ENCODE data around the gene PAX9.

The PAX9 gene

DNA sequence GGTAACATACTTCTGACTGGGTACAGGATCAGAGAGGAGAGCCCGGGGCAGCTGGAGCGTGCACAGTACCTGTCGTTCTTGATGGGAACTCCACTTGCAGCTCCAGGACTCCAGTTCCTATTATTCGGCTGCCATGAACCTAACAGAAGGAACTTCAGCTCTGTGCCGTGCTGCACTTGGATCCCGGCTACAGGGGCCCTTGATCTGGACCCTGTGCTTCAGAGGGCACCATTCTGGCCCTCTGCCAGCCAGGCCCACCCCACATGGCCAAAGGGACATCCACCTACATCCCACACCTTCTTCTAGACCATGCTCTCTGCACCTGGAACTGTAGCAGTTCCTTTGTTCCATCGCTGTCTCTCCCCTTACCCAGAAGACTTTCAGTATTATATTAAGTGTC is 58.2 kb downstream of the PAX9 start:
- H3K79me1 ChIP-seq (ENCODE audit: low read depth, low read length): no peaks in the 10 kb centered on the region
- peaks cover 0 to 3% of the 10 kb centered on the region in 2 donors for H3K4me1 ChIP-seq (ENCODE audit: control insufficient read depth in 2 of 2, insufficient read depth in 1 of 2, low read depth in 1 of 2, low read length in 2 of 2)
- H3K23ac ChIP-seq (ENCODE audit: low read depth, low read length, poor library complexity): no peak overlapping the region
- no peak overlapping the region for H2BK15ac ChIP-seq (ENCODE audit: low read length)
- H2BK12ac ChIP-seq (ENCODE audit: low read length): no peak overlapping the region
- H2AK5ac ChIP-seq (ENCODE audit: low read depth, low read length): no peak overlapping the region
- no peak overlapping the region for H3K14ac ChIP-seq (ENCODE audit: low read length)
- no peak overlapping the region for H2BK120ac ChIP-seq (ENCODE audit: low read depth, low read length)
- H3K4me3 ChIP-seq (ENCODE audit: low read length in 2 of 2): no peak overlapping the region
- H3K9me3 ChIP-seq (replicated peaks in 1 of 2; ENCODE audit: control insufficient read depth in 2 of 2, insufficient read depth in 1 of 2, low read depth in 1 of 2, low read length in 2 of 2): no peaks in the 10 kb centered on the region
- no peak overlapping the region for H3K27ac ChIP-seq (replicated peaks; ENCODE audit: low read length)
- no CpG with 5 or more reads among the region's 7 CpGs for WGBS, 2 donors (ENCODE audit: extremely low coverage in 2 of 2, insufficient read length in 2 of 2, insufficient replicate concordance in 1 of 2)
- H3K9ac ChIP-seq (ENCODE audit: low read depth, low read length, poor library complexity): no peak overlapping the region
- no peaks in the 10 kb centered on the region for H3K27me3 ChIP-seq (ENCODE audit: control insufficient read depth in 3 of 3, insufficient read depth in 3 of 3, low read depth in 1 of 3, low read length in 3 of 3)
- H3K36me3 ChIP-seq (replicated peaks in 1 of 2; ENCODE audit: control insufficient read depth in 2 of 2, insufficient read depth in 2 of 2, low read length in 2 of 2): no peaks in the 10 kb centered on the region
- H2AFZ ChIP-seq (ENCODE audit: low read length): no peak overlapping the region
- no peak overlapping the region for H4K91ac ChIP-seq (ENCODE audit: low read depth, low read length, poor library complexity)
- no peak overlapping the region for H3K4me2 ChIP-seq (ENCODE audit: insufficient read depth, low read length, poor library complexity, severe bottlenecking)
- no peak overlapping the region for H3K4ac ChIP-seq (ENCODE audit: low read length)
- H4K8ac ChIP-seq (ENCODE audit: low read depth, low read length): no peak overlapping the region
- no peak for DNase-seq (ENCODE audit: low spot score)
- no peak overlapping the region for H2BK5ac ChIP-seq (ENCODE audit: low read length)
- no peak overlapping the region for H3K18ac ChIP-seq (ENCODE audit: low read length)

GRCh38 chr14:36720657-36721056 is 59.0 kb downstream of the PAX9 start:
- no peak overlapping the region for H2BK12ac ChIP-seq (ENCODE audit: low read length)
- no peak overlapping the region for H3K4ac ChIP-seq (ENCODE audit: low read length)
- H3K27ac ChIP-seq (replicated peaks; ENCODE audit: low read length): no peak overlapping the region
- no peaks in the 10 kb centered on the region for H3K36me3 ChIP-seq (replicated peaks in 1 of 2; ENCODE audit: control insufficient read depth in 2 of 2, insufficient read depth in 2 of 2, low read length in 2 of 2)
- H3K4me3 ChIP-seq (ENCODE audit: low read length in 2 of 2): no peak overlapping the region
- H3K14ac ChIP-seq (ENCODE audit: low read length): no peak overlapping the region
- no peak overlapping the region for H3K9ac ChIP-seq (ENCODE audit: low read depth, low read length, poor library complexity)
- no CpG with 5 or more reads among the region's 2 CpGs for WGBS, 2 donors (ENCODE audit: extremely low coverage in 2 of 2, insufficient read length in 2 of 2, insufficient replicate concordance in 1 of 2)
- no peak overlapping the region for H3K23ac ChIP-seq (ENCODE audit: low read depth, low read length, poor library complexity)
- peaks cover 0 to 3% of the 10 kb centered on the region in 2 donors for H3K4me1 ChIP-seq (ENCODE audit: control insufficient read depth in 2 of 2, insufficient read depth in 1 of 2, low read depth in 1 of 2, low read length in 2 of 2)
- H2BK120ac ChIP-seq (ENCODE audit: low read depth, low read length): no peak overlapping the region
- no peak overlapping the region for H4K91ac ChIP-seq (ENCODE audit: low read depth, low read length, poor library complexity)
- DNase-seq (ENCODE audit: low spot score): no peak
- no peak overlapping the region for H3K4me2 ChIP-seq (ENCODE audit: insufficient read depth, low read length, poor library complexity, severe bottlenecking)
- no peaks in the 10 kb centered on the region for H3K79me1 ChIP-seq (ENCODE audit: low read depth, low read length)
- H3K27me3 ChIP-seq (ENCODE audit: control insufficient read depth in 3 of 3, insufficient read depth in 3 of 3, low read depth in 1 of 3, low read length in 3 of 3): no peaks in the 10 kb centered on the region
- no peak overlapping the region for H2BK15ac ChIP-seq (ENCODE audit: low read length)
- no peak overlapping the region for H2AK5ac ChIP-seq (ENCODE audit: low read depth, low read length)
- H3K18ac ChIP-seq (ENCODE audit: low read length): no peak overlapping the region
- no peak overlapping the region for H2AFZ ChIP-seq (ENCODE audit: low read length)
- H4K8ac ChIP-seq (ENCODE audit: low read depth, low read length): no peak overlapping the region
- H3K9me3 ChIP-seq (replicated peaks in 1 of 2; ENCODE audit: control insufficient read depth in 2 of 2, insufficient read depth in 1 of 2, low read depth in 1 of 2, low read length in 2 of 2): no peaks in the 10 kb centered on the region
- H2BK5ac ChIP-seq (ENCODE audit: low read length): no peak overlapping the region

- H3K4me1 ChIP-seq (ENCODE audit: control insufficient read depth in 2 of 2, insufficient read depth in 1 of 2, low read depth in 1 of 2, low read length in 2 of 2): peaks cover 0 to 4% of the 10 kb centered on the region in 2 donors
- no peaks in the 10 kb centered on the region for H3K27me3 ChIP-seq (ENCODE audit: control insufficient read depth in 3 of 3, insufficient read depth in 3 of 3, low read depth in 1 of 3, low read length in 3 of 3)
- H4K91ac ChIP-seq (ENCODE audit: low read depth, low read length, poor library complexity): no peak overlapping the region
- no peak overlapping the region for H3K4me2 ChIP-seq (ENCODE audit: insufficient read depth, low read length, poor library complexity, severe bottlenecking)
- H2BK5ac ChIP-seq (ENCODE audit: low read length): no peak overlapping the region
- no peak overlapping the region for H2AFZ ChIP-seq (ENCODE audit: low read length)
- H2BK15ac ChIP-seq (ENCODE audit: low read length): no peak overlapping the region
- H2AK5ac ChIP-seq (ENCODE audit: low read depth, low read length): no peak overlapping the region
- H3K9me3 ChIP-seq (replicated peaks in 1 of 2; ENCODE audit: control insufficient read depth in 2 of 2, insufficient read depth in 1 of 2, low read depth in 1 of 2, low read length in 2 of 2): no peaks in the 10 kb centered on the region
- no peak overlapping the region for H2BK12ac ChIP-seq (ENCODE audit: low read length)
- H3K14ac ChIP-seq (ENCODE audit: low read length): no peak overlapping the region
- no peak overlapping the region for H3K4ac ChIP-seq (ENCODE audit: low read length)
- H3K9ac ChIP-seq (ENCODE audit: low read depth, low read length, poor library complexity): no peak overlapping the region
- no peak overlapping the region for H4K8ac ChIP-seq (ENCODE audit: low read depth, low read length)
- H3K4me3 ChIP-seq (ENCODE audit: low read length in 2 of 2): no peak overlapping the region
- no peak overlapping the region for H3K27ac ChIP-seq (replicated peaks; ENCODE audit: low read length)
- no peaks in the 10 kb centered on the region for H3K36me3 ChIP-seq (replicated peaks in 1 of 2; ENCODE audit: control insufficient read depth in 2 of 2, insufficient read depth in 2 of 2, low read length in 2 of 2)
- no peak overlapping the region for H3K18ac ChIP-seq (ENCODE audit: low read length)
- no peak for DNase-seq (ENCODE audit: low spot score)
- no peak overlapping the region for H3K23ac ChIP-seq (ENCODE audit: low read depth, low read length, poor library complexity)
- no peaks in the 10 kb centered on the region for H3K79me1 ChIP-seq (ENCODE audit: low read depth, low read length)
- WGBS, 2 donors (ENCODE audit: extremely low coverage in 2 of 2, insufficient read length in 2 of 2, insufficient replicate concordance in 1 of 2): no CpG with 5 or more reads among the region's 1 CpG
- H2BK120ac ChIP-seq (ENCODE audit: low read depth, low read length): no peak overlapping the region
These were observed 60.2 kb downstream of the PAX9 start for GRCh38 chr14:36721877-36722276.

DNA sequence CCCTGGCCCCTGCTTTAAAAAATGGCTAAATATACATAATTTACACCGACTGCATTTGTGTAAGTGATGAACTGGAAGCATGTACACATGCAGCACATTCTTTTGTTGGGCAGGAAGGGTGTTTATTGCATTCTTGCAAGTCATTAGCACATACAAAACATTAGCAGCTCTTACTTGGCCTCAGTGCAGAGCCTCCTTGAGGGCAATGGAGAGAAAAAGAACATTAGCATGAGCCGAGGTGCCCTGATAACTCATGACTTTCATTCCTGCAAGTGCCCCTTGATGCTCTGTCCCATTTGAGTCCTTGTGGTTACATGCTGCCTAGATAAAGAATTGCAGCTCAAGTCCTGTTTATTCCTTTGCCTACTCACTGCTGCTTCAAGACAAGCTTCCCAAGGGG is 61.9 kb downstream of the PAX9 start:
- Histone ChIP-seq H3K4me2 (ENCODE audit: insufficient read depth, low read length, poor library complexity, severe bottlenecking) (no peak overlapping the region), H3K79me1 (ENCODE audit: low read depth, low read length) (no peaks in the 10 kb centered on the region), H2BK120ac (ENCODE audit: low read depth, low read length) (no peak overlapping the region), H3K9me3 (replicated peaks in 1 of 2; ENCODE audit: control insufficient read depth in 2 of 2, insufficient read depth in 1 of 2, low read depth in 1 of 2, low read length in 2 of 2) (no peaks in the 10 kb centered on the region), H3K36me3 (replicated peaks in 1 of 2; ENCODE audit: control insufficient read depth in 2 of 2, insufficient read depth in 2 of 2, low read length in 2 of 2) (no peaks in the 10 kb centered on the region), H2AFZ (ENCODE audit: low read length) (no peak overlapping the region), H3K27me3 (ENCODE audit: control insufficient read depth in 3 of 3, insufficient read depth in 3 of 3, low read depth in 1 of 3, low read length in 3 of 3) (no peaks in the 10 kb centered on the region), H3K4me3 (ENCODE audit: low read length in 2 of 2) (no peak overlapping the region), H2BK15ac (ENCODE audit: low read length) (no peak overlapping the region), H3K23ac (ENCODE audit: low read depth, low read length, poor library complexity) (no peak overlapping the region), H3K14ac (ENCODE audit: low read length) (no peak overlapping the region), H3K4me1 (ENCODE audit: control insufficient read depth in 2 of 2, insufficient read depth in 1 of 2, low read depth in 1 of 2, low read length in 2 of 2) (peaks cover 0 to 4% of the 10 kb centered on the region in 2 donors), H3K18ac (ENCODE audit: low read length) (no peak overlapping the region), H2BK5ac (ENCODE audit: low read length) (no peak overlapping the region), H4K91ac (ENCODE audit: low read depth, low read length, poor library complexity) (no peak overlapping the region), H3K4ac (ENCODE audit: low read length) (no peak overlapping the region), H2AK5ac (ENCODE audit: low read depth, low read length) (no peak overlapping the region), H4K8ac (ENCODE audit: low read depth, low read length) (no peak overlapping the region), H2BK12ac (ENCODE audit: low read length) (no peak overlapping the region), H3K27ac (replicated peaks; ENCODE audit: low read length) (no peak overlapping the region), H3K9ac (ENCODE audit: low read depth, low read length, poor library complexity) (no peak overlapping the region)
- DNase-seq (ENCODE audit: low spot score): no peak
- no CpG with 5 or more reads among the region's 2 CpGs for WGBS, 2 donors (ENCODE audit: extremely low coverage in 2 of 2, insufficient read length in 2 of 2, insufficient replicate concordance in 1 of 2)
